ENCODE results near the gene HIPK4. TPM values are rescaled to one million over a fixed set of nuclear protein-coding genes. Genes with fewer than 3 reads are reported as not detected.

The HIPK4 gene
- total and polyA plus RNA-seq, 9 of the 15 experiments (the other 6 are each of a cell fraction or from before 2014, with no cell fraction given), result 0.06 to 0.09 TPM; not detected in 7

- TF ChIP-seq ZNF263 (CRISPR knock-in tag; IDR thresholded peaks at IDR 0.05; ENCODE audit: borderline replicate concordance), result peak; percentile 30; the same call in 1 of the 2 replicates
- TF ChIP-seq ID3 (CRISPR knock-in tag; IDR thresholded peaks at IDR 0.05), result no peak
- TF ChIP-seq ID3 (tag; IDR thresholded peaks at IDR 0.05), result peak; percentile 43; the same call in 1 of the 2 replicates
- TF ChIP-seq FOXK2 (conservative IDR thresholded peaks at IDR 0.05 in 1 of 2, IDR thresholded peaks at IDR 0.05 in 1 of 2; ENCODE audit: low read depth in 2 of 2), result peak; percentile 81 to 96
- peak; percentile 81 for TF ChIP-seq GMEB1 (CRISPR knock-in tag; IDR thresholded peaks at IDR 0.05)
- TF ChIP-seq MTA3 (IDR thresholded peaks at IDR 0.05; ENCODE audit: borderline replicate concordance), result peak; percentile 33; the same call in 1 of the 2 replicates
- peak; percentile 78 for TF ChIP-seq SP1 (CRISPR knock-in tag; IDR thresholded peaks at IDR 0.05)
- TF ChIP-seq SREBF1 (IDR thresholded peaks at IDR 0.05; ENCODE audit: borderline replicate concordance, low read depth, low read length), result peak; percentile 87
- no peak for TF ChIP-seq SNRNP70 (optimal IDR thresholded peaks at IDR 0.05; ENCODE audit: low read depth, low read length)
- peak; percentile 35; the same call in 1 of the 2 replicates for TF ChIP-seq TRIM28 (IDR thresholded peaks at IDR 0.05)
- TF ChIP-seq RBM17 (IDR thresholded peaks at IDR 0.05; ENCODE audit: borderline replicate concordance, low read depth, low read length), result no peak
Observed at GRCh38 chr19:40348125-40348913, 41.7 kb downstream of the HIPK4 start, which contains the start of the genes C19orf47 and PLD3 (continued).

Measured in K562 (cell line).